HTERT RPE-1 (cell line): Measurements from ENCODE around the gene SH2D6.

Experiments used
- in situ Hi-C: fragments of 300-500 bp; cut with MboI; formaldehyde crosslinking; loops from 4 replicates; pipeline ENCODE4 v1.14.3; 2020; ENCODE audit warnings: low sequenced_read_pairs

The SH2D6 gene

GRCh38 chr2:85421260-85422071, 3.0 kb downstream of the SH2D6 start:
- in situ Hi-C loops: no loop called here

GRCh38 chr2:85422072-85422457, 3.6 kb downstream of the SH2D6 start:
- in situ Hi-C loops: no loop called here

GRCh38 chr2:85423525-85423924, 5.0 kb downstream of the SH2D6 start:
- in situ Hi-C loops: no loop called here

DNA sequence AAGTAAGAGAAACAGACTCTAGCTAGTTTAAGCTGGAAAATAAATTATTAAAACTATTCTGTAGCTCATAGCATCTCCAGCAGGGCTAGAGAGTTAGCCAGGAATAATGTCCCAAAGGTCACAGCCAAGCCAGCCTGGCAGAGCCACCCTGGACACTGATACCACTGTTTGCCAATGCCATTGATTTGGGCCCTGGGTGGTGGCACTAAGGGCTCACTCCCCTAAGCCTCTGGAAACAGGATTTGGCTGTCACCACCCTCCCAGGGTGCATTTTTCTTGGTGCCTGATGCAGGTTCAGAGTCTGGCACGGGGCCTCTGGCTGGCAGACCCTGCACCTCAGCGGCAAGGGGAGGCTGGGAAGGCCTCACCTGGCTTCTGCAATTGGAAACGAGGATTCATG, 7.1 kb downstream of the SH2D6 start:
- in situ Hi-C loops: no loop called here

DNA sequence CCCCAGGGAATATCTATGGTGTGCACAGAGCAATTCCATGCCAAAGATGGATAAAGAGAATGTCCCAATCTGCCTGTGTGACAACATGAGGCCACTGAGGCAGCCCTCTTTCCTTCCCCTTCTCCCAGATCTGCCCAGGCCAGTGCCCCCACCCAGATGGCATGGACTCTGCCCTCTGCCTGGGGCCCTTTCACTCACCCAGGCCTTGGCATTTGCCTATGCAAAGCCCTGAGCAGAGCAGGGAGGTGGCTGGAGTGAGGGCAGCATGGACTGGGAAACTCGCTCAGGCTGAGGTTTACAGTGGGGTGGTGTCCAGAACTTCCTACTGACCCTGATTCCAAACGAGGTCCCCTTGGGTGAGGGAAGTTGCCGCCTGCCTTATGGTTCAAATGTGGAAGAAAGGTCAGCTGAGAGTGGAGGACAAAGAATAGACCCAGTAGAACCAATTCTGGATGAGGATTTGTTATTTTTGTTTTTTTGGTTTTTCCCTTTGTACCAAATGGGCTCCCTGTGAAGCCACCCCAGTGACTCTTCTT, 8.9 kb downstream of the SH2D6 start:
- in situ Hi-C loops: no loop called here

GRCh38 chr2:85428343-85428881, 9.9 kb downstream of the SH2D6 start:
- in situ Hi-C loops: no loop called here

- in situ Hi-C loops: no loop called here
Observed at GRCh38 chr2:85429213-85429923, 10.9 kb downstream of the SH2D6 start.

DNA sequence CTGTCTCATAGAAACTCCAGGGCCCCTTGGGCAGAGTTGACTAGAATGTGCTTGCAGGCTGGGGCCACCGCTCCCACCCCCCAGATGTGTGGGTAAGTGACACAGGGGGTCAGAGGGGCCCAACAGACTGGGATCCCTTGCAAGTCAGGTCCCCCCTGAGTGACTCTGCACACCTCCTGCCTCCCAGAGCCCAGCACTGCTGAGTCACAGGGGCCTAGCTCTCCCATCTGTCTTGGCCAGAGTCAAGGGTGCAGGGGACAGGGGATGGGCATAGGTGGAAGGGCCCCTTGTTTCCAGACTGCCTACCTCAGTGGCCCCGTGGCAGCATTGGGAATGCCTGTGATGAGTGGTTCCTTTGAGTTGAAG, 11.4 kb downstream of the SH2D6 start:
- in situ Hi-C loops: no loop called here

GRCh38 chr2:85430752-85431569, 12.4 kb downstream of the SH2D6 start:
- in situ Hi-C loops: no loop called here

GRCh38 chr2:85431570-85432205, 13.2 kb downstream of the SH2D6 start:
- in situ Hi-C loops: no loop called here

DNA sequence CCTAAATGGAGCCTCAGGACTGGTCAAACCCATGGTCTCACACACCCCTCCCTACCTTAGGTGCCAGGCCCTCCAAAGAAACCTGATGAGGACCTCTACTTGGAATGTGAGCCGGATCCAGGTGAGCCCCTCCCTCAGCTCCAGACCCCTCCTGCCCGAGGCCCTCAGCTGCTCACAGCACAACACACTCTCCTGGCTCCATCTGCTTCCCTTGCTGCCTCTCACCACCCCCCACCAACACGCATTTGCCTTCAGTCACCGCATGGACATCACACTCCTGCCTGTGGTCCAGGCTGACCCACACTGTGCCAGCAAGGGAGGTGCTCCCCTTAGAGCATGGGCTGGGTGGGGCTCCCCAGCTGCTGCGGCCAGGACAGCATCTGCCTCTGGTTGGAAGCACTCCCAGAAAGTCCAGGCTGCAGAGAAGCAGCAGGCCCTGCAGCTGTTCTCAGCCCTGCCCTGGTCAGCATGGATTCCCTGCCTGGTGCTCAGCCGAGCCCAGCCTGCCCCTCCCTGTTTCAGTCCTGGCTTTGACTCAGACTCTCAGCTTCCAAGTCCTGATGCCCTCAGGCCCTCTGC, 15.1 kb downstream of the SH2D6 start:
- in situ Hi-C loops: no loop called here

DNA sequence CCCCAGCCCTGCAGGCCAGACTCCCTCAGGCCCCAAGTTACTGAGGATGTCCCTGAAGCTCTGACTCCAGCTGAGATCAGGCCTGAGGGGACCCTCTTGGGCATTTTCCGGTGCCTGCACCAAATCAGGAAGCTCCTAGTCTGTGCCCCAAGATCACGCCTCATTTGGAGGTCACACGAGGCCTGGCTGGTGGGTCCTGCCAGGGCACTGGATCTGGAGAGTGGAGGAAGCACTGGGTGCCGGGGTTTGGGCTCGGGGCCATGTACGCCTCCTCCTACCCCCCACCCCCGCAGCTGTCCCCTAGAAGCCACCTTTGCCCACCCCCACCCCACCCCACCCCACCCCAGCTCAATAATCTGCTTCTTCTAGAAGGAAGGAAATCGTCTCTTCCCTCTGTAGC, 16.2 kb downstream of the SH2D6 start:
- in situ Hi-C loops: no loop called here

- in situ Hi-C loops: no loop called here
Observed at GRCh38 chr2:85435220-85435958, 16.9 kb downstream of the SH2D6 start.

DNA sequence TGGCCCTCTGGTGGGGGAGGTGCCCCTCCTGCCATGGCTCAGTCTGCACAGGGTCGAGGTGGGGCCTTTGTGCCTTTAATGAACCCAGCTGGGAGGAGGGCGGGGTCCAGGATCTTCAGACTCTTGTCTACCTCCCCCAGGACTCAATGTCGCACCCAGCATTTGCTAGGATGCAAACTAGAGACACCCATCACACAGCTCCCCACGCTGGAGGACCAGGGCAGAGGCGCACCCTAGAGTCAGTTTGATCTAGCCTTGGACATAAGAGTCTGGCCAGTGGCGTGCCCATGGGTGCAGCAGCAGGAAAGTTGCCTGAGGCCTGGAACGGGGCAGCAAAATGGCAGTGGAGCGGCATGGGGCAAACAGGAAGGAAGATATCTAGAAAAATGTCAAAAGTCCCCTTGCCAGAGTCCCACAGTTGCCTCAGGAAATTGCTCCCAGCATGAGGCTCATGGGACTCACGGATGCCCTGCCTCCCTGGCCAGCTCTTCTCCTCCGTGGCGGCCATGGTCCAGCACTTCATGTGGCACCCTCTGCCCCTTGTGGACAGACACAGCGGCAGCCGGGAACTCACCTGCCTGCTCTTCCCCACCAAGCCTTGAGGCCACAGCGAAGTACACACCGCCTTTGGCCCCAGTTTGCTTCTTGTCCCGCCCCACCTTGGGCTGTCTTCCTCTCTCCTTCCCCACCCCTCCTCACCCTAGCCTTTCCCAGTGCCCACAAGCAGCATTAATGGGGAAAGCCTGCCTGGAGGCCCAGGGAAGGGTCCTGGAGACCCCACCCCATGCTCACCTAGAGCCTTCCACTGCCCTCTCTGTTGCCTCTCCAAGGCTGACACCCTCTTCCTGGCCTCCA, 17.7 kb downstream of the SH2D6 start:
- in situ Hi-C loops: no loop called here

- in situ Hi-C loops: no loop called here
Observed at GRCh38 chr2:85436836-85437487, 18.4 kb downstream of the SH2D6 start.

GRCh38 chr2:85437488-85438200, 19.1 kb downstream of the SH2D6 start:
- in situ Hi-C loops: no loop called here

DNA sequence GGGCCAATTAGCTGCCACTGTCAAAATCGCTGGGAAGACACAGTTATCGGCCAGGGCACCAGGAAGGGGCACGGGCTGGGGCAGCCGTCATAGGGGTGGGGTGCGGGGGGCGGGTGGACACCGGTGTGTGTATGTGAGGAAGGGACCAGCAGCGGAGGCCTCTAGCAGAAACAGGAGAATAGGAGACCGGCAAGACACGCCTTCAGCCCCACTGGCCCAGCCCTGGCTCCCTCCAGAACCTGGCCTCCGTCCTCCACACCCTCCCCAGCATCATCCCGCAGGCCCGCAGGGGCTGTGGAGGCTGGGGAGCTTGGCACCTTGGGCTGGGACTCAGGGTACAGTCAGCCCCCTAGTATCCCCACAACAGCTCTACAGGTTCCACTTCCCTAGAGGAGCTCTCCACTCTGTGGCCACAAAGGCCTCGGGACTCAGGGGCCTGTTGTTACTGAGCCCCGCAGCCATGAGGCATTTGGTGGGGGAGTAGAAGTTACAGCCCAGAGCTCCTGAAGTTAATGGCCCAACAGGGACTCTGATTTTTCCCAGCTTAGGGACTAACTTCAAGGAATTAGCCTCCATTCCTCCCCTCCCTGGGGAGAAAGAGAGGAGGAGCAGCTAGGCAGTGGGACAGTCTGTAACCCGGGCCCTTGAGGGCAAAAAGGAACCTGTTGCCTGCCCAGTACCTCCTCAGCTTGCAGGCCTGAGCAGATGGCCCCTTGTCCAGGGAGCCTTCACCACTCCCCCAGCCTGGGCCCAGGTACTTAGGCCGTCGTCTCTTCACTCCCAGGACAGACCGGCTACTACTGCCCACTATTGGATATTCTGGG, 19.9 kb downstream of the SH2D6 start:
- in situ Hi-C loops: no loop called here
